HG03066 (cell line): ENCODE measurements around the gene SLCO4A1.

Experiments used
- ATAC-seq: cut with Tn5 transposase; IDR thresholded peaks from one replicate; pipeline ENCODE4 v1.9.1; 2021; ENCODE audit warnings: low read depth; ENCODE audit not compliant: unreplicated experiment

Gene SLCO4A1

GRCh38 chr20:62710221-62710885, 68.0 kb downstream of the SLCO4A1 start:
- no peak for ATAC-seq

GRCh38 chr20:62710886-62711702, 68.8 kb downstream of the SLCO4A1 start:
- ATAC-seq = no peak

GRCh38 chr20:62711703-62712101, 69.4 kb downstream of the SLCO4A1 start:
- no peak for ATAC-seq

GRCh38 chr20:62712606-62713005, 70.3 kb downstream of the SLCO4A1 start:
- ATAC-seq = no peak

- no peak for ATAC-seq
These were observed 71.7 kb downstream of the SLCO4A1 start for GRCh38 chr20:62714006-62714405.

- no peak for ATAC-seq
These were observed 72.5 kb downstream of the SLCO4A1 start for GRCh38 chr20:62714799-62715198.

GRCh38 chr20:62715201-62715600, 72.9 kb downstream of the SLCO4A1 start:
- ATAC-seq = no peak

GRCh38 chr20:62716198-62716940, 74.1 kb downstream of the SLCO4A1 start:
- ATAC-seq = no peak

- ATAC-seq = no peak
These were observed 74.6 kb downstream of the SLCO4A1 start for GRCh38 chr20:62716941-62717310.

- no peak for ATAC-seq
These were observed 75.6 kb downstream of the SLCO4A1 start for GRCh38 chr20:62717933-62718332.

GRCh38 chr20:62718546-62718945, 76.2 kb downstream of the SLCO4A1 start:
- no peak for ATAC-seq

- ATAC-seq = no peak
These were observed 77.1 kb downstream of the SLCO4A1 start for GRCh38 chr20:62719250-62719935.
